A549 treated with Hydrocortisone at 1 μM for 4 hours (cell line): Measurements from ENCODE around the gene NPAS3. TPM values are rescaled to one million over a fixed set of nuclear protein-coding genes. Genes with fewer than 3 reads are reported as not detected.

Source experiments
- total RNA-seq: library from RNA; stranded (reverse); fragments of 200-300 nt; extraction: Qiagen RNA extraction; gene quantifications from 5 replicates; pipeline ENCODE4 v1.2.3, GENCODE V29; 2022

NPAS3 gene
- not detected in 5 replicates for total RNA-seq

DNA sequence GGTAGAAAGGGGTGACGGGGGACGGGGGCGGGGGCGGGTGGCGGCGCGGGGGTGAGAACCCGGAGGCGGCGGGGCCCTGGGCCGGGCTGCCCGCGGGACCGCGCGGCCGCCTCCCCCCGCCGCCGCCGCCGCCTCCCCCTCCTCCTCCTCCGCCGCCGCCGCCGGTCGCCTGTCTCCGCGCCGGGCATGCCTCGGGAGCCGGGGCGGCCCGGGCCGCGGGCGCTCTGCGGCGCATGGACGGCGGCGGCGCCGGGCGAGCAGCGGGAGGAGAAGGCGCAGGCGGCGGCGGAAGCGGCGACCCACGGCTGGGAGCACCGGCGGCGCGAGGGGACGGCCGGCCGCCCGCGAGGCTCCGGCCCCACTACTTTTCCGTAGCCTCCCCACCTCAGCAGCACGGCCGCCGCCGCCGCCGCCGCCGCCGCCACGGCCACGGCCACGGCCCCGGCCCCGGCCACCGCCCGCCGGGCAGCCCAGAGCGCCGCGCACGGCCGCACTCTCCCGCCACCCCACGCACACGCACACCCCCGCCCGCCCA, at the start of gene NPAS3:
Gene NPAS3 (plus strand): TSS at position 161 of the 535 bp plus-strand sequence.

